IPS-18a (cell line): ENCODE results near the gene EPHA6.

ENCODE experiments used
- H3K27ac ChIP-seq: one replicate; pipeline ENCODE4 v1.5.1; 2013; ENCODE audit warnings: low read length
- H3K27me3 ChIP-seq: one replicate; pipeline ENCODE4 v1.6.1; 2013; ENCODE audit warnings: mild to moderate bottlenecking, low read length; ENCODE audit not compliant: control insufficient read depth, insufficient read depth
- H3K36me3 ChIP-seq: one replicate; pipeline ENCODE4 v1.6.1; 2013; ENCODE audit warnings: low read depth, low read length; ENCODE audit not compliant: control insufficient read depth
- H3K4me1 ChIP-seq: one replicate; pipeline ENCODE4 v1.6.1; 2013; ENCODE audit warnings: low read depth, low read length; ENCODE audit not compliant: control insufficient read depth
- H3K4me3 ChIP-seq: one replicate; pipeline ENCODE4 v1.5.1; 2013; ENCODE audit warnings: low read length
- H3K9ac ChIP-seq: one replicate; pipeline ENCODE4 v1.6.1; 2013; ENCODE audit warnings: mild to moderate bottlenecking, low read length, moderate library complexity
- H3K9me3 ChIP-seq: one replicate; pipeline ENCODE4 v1.6.1; 2013; ENCODE audit warnings: low read depth, low read length; ENCODE audit not compliant: control insufficient read depth

Gene EPHA6

GRCh38 chr3:97765336-97765735 lies 950.9 kb downstream of the EPHA6 start:
- Histone ChIP-seq H3K4me3 (peak overlapping the region; percentile 90), H3K4me1 (peaks cover 12% of the 10 kb centered on the region), H3K27me3 (no peaks in the 10 kb centered on the region), H3K27ac (no peak overlapping the region), H3K36me3 (no peaks in the 10 kb centered on the region), H3K9ac (peak overlapping the region; percentile 49), H3K9me3 (no peaks in the 10 kb centered on the region)

DNA sequence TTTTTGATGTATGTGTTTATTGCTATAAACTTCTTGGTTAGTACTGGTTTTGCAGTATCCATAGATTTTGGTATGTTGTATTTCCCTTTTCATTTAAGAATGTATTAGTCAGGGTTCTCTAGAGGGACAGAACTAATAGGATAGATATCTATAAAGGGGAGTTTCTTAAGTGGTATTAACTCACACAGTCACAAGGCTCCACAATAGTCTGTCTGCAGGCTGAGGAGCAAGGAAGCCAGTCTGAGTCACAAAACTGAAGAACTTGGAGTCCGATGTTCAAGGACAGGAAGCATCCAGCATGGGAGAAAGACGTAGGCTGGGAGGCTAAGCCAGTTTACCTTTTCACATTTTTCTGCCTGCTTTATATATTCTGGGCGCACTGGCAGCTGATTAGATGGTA lies 958.5 kb downstream of the EPHA6 start:
- Histone ChIP-seq H3K4me3 (no peak overlapping the region), H3K36me3 (no peaks in the 10 kb centered on the region), H3K9ac (no peak overlapping the region), H3K4me1 (no peaks in the 10 kb centered on the region), H3K27me3 (no peaks in the 10 kb centered on the region), H3K27ac (no peak overlapping the region), H3K9me3 (no peaks in the 10 kb centered on the region)

DNA sequence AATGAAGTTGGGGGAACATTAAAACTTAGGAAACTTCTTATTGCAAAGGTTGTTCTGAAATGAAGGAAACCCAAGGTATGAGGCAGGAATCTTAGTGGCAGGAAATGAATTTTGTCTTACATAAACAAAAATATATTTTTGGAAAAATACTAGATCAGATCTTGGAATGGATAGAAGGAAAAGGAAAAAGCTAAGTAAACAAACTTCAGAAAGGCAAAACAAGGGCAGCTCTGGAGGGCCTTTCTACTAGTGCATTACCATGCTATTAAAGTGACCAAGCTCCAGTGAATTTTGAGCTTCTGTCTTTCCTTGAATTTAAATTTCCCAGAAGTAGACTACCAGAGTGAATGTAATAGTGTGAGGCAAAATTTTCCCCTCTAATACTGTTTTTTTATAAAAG lies 963.8 kb downstream of the EPHA6 start:
- Histone ChIP-seq H3K9me3 (no peaks in the 10 kb centered on the region), H3K27me3 (no peaks in the 10 kb centered on the region), H3K36me3 (no peaks in the 10 kb centered on the region), H3K9ac (no peak overlapping the region), H3K4me3 (no peak overlapping the region), H3K4me1 (no peaks in the 10 kb centered on the region), H3K27ac (no peak overlapping the region)

DNA sequence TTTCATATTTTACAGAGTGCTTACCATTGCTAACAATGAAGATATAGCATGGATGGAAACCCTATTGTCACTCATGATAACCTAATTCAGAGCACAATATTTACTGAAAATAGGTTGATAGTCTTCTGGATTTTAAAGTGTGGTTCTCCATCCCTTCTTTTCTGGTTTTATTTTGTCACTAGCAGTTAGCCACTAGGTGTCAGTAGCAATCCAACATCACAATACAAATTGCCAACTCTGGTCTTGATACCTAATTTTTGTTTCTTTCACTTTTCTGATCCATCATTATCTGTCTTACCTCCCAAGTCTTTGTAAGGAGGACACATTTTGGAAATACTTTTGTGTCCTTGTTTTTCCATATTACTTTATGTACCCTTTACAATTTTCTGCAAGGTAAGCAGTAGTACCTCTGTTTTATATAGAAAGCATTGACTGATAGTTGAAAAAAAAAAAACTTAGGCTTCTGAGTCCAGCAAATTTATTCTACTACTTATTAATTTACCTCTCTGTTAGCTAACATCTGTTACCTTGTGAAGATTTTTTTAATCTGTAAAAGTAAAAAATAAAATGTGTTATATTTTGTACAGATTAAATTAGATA lies 979.1 kb downstream of the EPHA6 start:
- no peak overlapping the region for H3K9ac ChIP-seq

DNA sequence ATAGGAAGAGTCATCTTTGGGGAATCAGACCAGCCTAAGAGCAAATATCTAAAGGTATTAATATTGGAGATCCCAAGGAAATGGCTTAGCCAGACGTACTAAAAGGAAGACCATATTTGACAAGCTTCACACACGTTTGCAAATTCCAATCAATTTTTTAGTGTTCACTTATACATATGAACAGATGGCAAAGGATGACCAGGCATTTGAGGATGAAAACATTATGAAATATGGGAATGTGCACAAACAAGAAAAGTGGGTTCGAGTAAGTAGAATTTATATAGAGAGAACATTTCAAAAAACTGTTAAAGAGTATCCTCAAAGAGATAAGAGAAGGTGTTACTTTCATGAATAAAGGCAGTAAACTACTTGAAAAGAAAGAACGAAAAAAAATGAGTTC lies 981.6 kb downstream of the EPHA6 start:
- H3K9me3 ChIP-seq: no peaks in the 10 kb centered on the region
- H3K27me3 ChIP-seq: no peaks in the 10 kb centered on the region
- no peaks in the 10 kb centered on the region for H3K36me3 ChIP-seq
- H3K4me3 ChIP-seq: no peak overlapping the region
- H3K27ac ChIP-seq: no peak overlapping the region
- H3K4me1 ChIP-seq: no peaks in the 10 kb centered on the region
- H3K9ac ChIP-seq: no peak overlapping the region

More for the DNA sequence above, 979.1 kb downstream of the EPHA6 start:
- H3K36me3 ChIP-seq: no peaks in the 10 kb centered on the region
- H3K27me3 ChIP-seq: no peaks in the 10 kb centered on the region
- H3K9me3 ChIP-seq: no peaks in the 10 kb centered on the region
- no peak overlapping the region for H3K27ac ChIP-seq
- no peaks in the 10 kb centered on the region for H3K4me1 ChIP-seq
- H3K4me3 ChIP-seq: no peak overlapping the region
